OCI-LY1 (cell line): ENCODE measurements around the gene TPP1.

Experiments used
- H2AFZ ChIP-seq: fragments of 200-600 bp; sonication (generic), shearing (Covaris generic); 2 replicates; pipeline ENCODE4 v1.6.0; 2014; ENCODE audit warnings: antibody characterized with exemption, mild to moderate bottlenecking, low read length
- H3F3A ChIP-seq: fragments of 200-600 bp; sonication (generic), shearing (Covaris generic); 2 replicates; pipeline ENCODE4 v1.6.0; 2014; ENCODE audit warnings: mild to moderate bottlenecking, antibody characterized with exemption, low read length, moderate library complexity; ENCODE audit not compliant: insufficient read depth
- H3K27ac ChIP-seq: fragments of 200-600 bp; sonication (generic); 2 replicates; pipeline ENCODE4 v1.5.1; 2014; ENCODE audit warnings: low read length, mixed run types, mild to moderate bottlenecking, low read depth; ENCODE audit not compliant: poor library complexity, severe bottlenecking
- H3K27me3 ChIP-seq: fragments of 200-600 bp; sonication (generic); 2 replicates; pipeline ENCODE4 v1.6.0; 2014; ENCODE audit warnings: antibody characterized with exemption, mild to moderate bottlenecking, low read length, moderate library complexity; ENCODE audit not compliant: insufficient read depth
- H3K36me3 ChIP-seq: fragments of 200-600 bp; sonication (generic); 2 replicates; pipeline ENCODE4 v1.6.1; 2014; ENCODE audit warnings: mild to moderate bottlenecking, antibody characterized with exemption, low read length, moderate library complexity, mixed read lengths; ENCODE audit not compliant: insufficient read depth
- H3K4me1 ChIP-seq: fragments of 200-600 bp; sonication (generic); 2 replicates; pipeline ENCODE4 v1.5.1; 2014; ENCODE audit warnings: mild to moderate bottlenecking, low read length, moderate library complexity; ENCODE audit not compliant: insufficient read depth, severe bottlenecking
- H3K4me2 ChIP-seq: fragments of 200-600 bp; sonication (generic), shearing (Covaris generic); 2 replicates; pipeline ENCODE4 v1.6.1; 2014; ENCODE audit warnings: low read length
- H3K4me3 ChIP-seq: fragments of 200-600 bp; sonication (generic); 2 replicates; pipeline ENCODE4 v1.5.1; 2014; ENCODE audit warnings: low read length, low read depth, mild to moderate bottlenecking, mixed read lengths; ENCODE audit not compliant: poor library complexity, severe bottlenecking
- H3K79me2 ChIP-seq: fragments of 200-600 bp; shearing (Covaris generic); 2 replicates; pipeline ENCODE4 v1.6.1; 2016; ENCODE audit warnings: mixed run types, low read length, mixed read lengths; ENCODE audit not compliant: insufficient read depth
- H3K9ac ChIP-seq: fragments of 200-600 bp; sonication (generic), shearing (Covaris generic); 2 replicates; pipeline ENCODE4 v1.6.1; 2014; ENCODE audit warnings: mild to moderate bottlenecking, low read length, mixed read lengths
- H3K9me2 ChIP-seq: fragments of 200-600 bp; sonication (generic), shearing (Covaris generic); 2 replicates; pipeline ENCODE4 v1.6.1; 2014; ENCODE audit warnings: low read depth, mild to moderate bottlenecking, low read length, mixed read lengths
- H3K9me3 ChIP-seq: fragments of 200-600 bp; shearing (Covaris generic); 2 replicates; pipeline ENCODE4 v1.6.1; 2014; ENCODE audit warnings: low read length, mixed read lengths
- H4K20me1 ChIP-seq: fragments of 200-600 bp; sonication (generic), shearing (Covaris generic); 2 replicates; pipeline ENCODE4 v1.6.0; 2016; ENCODE audit warnings: mild to moderate bottlenecking, low read length; ENCODE audit not compliant: insufficient read depth
- EZH2 ChIP-seq: fragments of 200-600 bp; sonication (generic), shearing (Covaris generic); IDR thresholded peaks from 2 replicates; pipeline ENCODE4 v1.8.0; 2017; ENCODE audit warnings: borderline replicate concordance, mixed run types, mild to moderate bottlenecking, antibody characterized with exemption, low read length, moderate library complexity, mixed read lengths
- TF ChIP-seq, protein P1 (sequence below): fragments of 200-600 bp; sonication (generic), shearing (Covaris generic); IDR thresholded peaks from 2 replicates; pipeline ENCODE4 v1.5.1; 2017; ENCODE audit warnings: mild to moderate bottlenecking, antibody characterized with exemption, low read length, moderate library complexity, mixed read lengths

Gene TPP1

DNA sequence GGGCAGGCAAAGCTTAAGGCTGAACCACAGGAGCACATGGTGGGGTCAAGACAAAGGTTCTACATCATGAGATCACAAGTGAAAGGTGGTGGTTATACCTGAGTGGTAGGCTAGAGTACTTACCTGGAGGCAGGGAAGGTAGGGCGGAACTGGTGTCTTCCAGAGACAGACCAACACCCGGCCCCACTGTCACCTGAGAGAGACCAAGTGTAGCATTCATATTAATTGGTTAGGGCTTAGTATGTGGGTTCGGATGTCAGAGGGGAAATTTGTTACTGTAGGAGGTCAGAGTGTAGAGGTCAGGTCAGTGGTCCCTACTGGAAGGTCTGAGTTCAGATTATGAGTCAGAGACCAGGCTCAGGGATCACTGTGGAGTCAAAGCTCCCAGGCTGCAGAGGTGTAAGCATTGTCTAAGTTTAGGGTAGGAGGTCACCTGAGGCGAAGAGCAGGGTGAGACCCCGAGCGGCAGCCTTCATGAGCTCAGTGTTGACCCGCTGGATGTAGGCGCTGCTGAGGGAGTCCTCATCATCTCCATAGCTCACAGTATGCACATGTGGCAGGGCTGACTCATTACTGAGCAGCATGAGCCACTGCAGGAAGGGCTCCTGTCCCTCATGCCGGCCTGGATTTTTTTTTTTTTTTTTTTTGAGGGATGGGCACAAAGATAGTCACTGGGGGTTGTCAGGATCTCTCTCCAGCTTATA lies 3.2 kb downstream of the TPP1 start:
- no peak overlapping the region for H3K4me2 ChIP-seq
- no peak overlapping the region for H2AFZ ChIP-seq
- H3K27me3 ChIP-seq, result no peaks in the 10 kb centered on the region
- no peak overlapping the region for H3K9ac ChIP-seq
- peaks cover 8% of the 10 kb centered on the region; the same call in 1 of the 2 replicates for H3K36me3 ChIP-seq
- no peaks in the 10 kb centered on the region for H3K9me2 ChIP-seq
- no peaks in the 10 kb centered on the region for H4K20me1 ChIP-seq
- no peaks in the 10 kb centered on the region for H3F3A ChIP-seq
- TF ChIP-seq, protein P1, sequence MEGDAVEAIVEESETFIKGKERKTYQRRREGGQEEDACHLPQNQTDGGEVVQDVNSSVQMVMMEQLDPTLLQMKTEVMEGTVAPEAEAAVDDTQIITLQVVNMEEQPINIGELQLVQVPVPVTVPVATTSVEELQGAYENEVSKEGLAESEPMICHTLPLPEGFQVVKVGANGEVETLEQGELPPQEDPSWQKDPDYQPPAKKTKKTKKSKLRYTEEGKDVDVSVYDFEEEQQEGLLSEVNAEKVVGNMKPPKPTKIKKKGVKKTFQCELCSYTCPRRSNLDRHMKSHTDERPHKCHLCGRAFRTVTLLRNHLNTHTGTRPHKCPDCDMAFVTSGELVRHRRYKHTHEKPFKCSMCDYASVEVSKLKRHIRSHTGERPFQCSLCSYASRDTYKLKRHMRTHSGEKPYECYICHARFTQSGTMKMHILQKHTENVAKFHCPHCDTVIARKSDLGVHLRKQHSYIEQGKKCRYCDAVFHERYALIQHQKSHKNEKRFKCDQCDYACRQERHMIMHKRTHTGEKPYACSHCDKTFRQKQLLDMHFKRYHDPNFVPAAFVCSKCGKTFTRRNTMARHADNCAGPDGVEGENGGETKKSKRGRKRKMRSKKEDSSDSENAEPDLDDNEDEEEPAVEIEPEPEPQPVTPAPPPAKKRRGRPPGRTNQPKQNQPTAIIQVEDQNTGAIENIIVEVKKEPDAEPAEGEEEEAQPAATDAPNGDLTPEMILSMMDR, result no peak
- no peak for TF ChIP-seq EZH2
- H3K79me2 ChIP-seq, result no peaks in the 10 kb centered on the region; the same call in 1 of the 2 replicates
- H3K27ac ChIP-seq, result no peak overlapping the region
- no peaks in the 10 kb centered on the region for H3K9me3 ChIP-seq
- H3K4me3 ChIP-seq, result no peak overlapping the region
- H3K4me1 ChIP-seq, result peaks cover 31% of the 10 kb centered on the region

DNA sequence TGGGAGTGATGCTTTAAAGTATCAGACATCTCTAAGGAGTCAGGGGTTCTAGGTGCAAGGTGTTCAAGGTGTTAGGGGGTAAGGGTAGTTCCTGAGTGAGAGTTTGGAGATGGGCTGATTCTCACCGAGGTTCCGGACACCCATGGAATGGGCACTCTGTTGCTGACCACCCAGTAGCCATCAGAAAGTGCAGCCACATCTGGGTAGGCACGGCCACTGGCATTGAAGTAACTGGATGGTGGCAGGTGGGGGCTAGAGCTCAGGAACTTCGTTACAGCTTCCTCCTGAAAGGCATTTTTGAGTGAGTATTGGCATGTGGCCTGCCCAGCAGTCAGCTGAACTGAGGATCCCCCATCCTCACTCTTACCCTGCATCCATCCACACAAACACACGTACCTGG lies 4.2 kb downstream of the TPP1 start:
- TF ChIP-seq, protein P1, result no peak
- no peak for TF ChIP-seq EZH2
- no peak overlapping the region for H3K27ac ChIP-seq
- H3K36me3 ChIP-seq, result peaks cover 18% of the 10 kb centered on the region
- no peak overlapping the region for H2AFZ ChIP-seq
- no peaks in the 10 kb centered on the region; the same call in 1 of the 2 replicates for H3K79me2 ChIP-seq
- no peak overlapping the region for H3K9ac ChIP-seq
- no peaks in the 10 kb centered on the region for H4K20me1 ChIP-seq
- H3K9me2 ChIP-seq, result no peaks in the 10 kb centered on the region
- no peaks in the 10 kb centered on the region for H3F3A ChIP-seq
- no peak overlapping the region for H3K4me3 ChIP-seq
- no peaks in the 10 kb centered on the region for H3K9me3 ChIP-seq
- H3K4me2 ChIP-seq, result no peak overlapping the region
- peaks cover 37% of the 10 kb centered on the region for H3K4me1 ChIP-seq
- no peaks in the 10 kb centered on the region for H3K27me3 ChIP-seq

DNA sequence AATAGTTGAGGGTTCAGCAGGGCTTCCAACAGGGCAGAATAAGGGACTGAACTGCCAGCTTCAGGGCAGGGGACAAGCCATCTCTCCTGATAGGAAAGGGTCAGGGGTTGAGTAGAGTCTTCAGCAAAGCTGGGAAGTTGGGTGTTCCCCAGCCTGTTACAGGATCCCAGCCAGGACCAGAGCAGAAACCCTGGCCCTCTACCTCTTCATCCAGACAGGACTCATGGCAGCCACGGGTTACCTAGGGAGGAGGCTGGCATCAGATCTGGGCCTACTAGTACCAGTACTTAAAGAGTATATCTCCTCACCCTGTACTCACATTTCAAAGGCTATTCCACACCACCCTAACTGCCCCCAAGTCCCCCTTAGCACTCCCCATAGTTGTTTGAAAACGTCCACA lies 4.8 kb downstream of the TPP1 start:
- no peak overlapping the region for H3K4me2 ChIP-seq
- H3K9me3 ChIP-seq, result no peaks in the 10 kb centered on the region
- H3K4me3 ChIP-seq, result no peak overlapping the region
- H3K27me3 ChIP-seq, result no peaks in the 10 kb centered on the region
- no peaks in the 10 kb centered on the region; the same call in 1 of the 2 replicates for H3K79me2 ChIP-seq
- H2AFZ ChIP-seq, result no peak overlapping the region
- H4K20me1 ChIP-seq, result no peaks in the 10 kb centered on the region
- no peak overlapping the region for H3K9ac ChIP-seq
- peaks cover 24% of the 10 kb centered on the region for H3K36me3 ChIP-seq
- H3K9me2 ChIP-seq, result no peaks in the 10 kb centered on the region
- no peaks in the 10 kb centered on the region for H3F3A ChIP-seq
- H3K4me1 ChIP-seq, result peaks cover 32% of the 10 kb centered on the region
- H3K27ac ChIP-seq, result no peak overlapping the region
- TF ChIP-seq EZH2, result no peak
- TF ChIP-seq, protein P1, result no peak
